Memory B cell (primary cell): ENCODE data around the gene HOTAIR.

Experiments used
- ATAC-seq: fragments of 150-1000 bp; cut with Tn5 transposase; 2 replicates; pipeline ENCODE4 v1.10.0; 2021; ENCODE audit warnings: low read depth, mild to moderate bottlenecking, moderate library complexity
- DNase-seq, 2 donors: peaks; one replicate each; pipeline ENCODE4 v3.0.0; 2022; ENCODE audit warnings: low spot score in 2 of 2
- H3K27ac Mint-ChIP-seq: one replicate; pipeline ENCODE4 v1.8.0; 2022; ENCODE audit warnings: mild to moderate bottlenecking, moderate library complexity, mixed read lengths
- H3K27me3 Mint-ChIP-seq: one replicate; pipeline ENCODE4 v1.8.0; 2022; ENCODE audit warnings: mixed read lengths
- H3K36me3 Mint-ChIP-seq: one replicate; pipeline ENCODE4 v1.8.0; 2022; ENCODE audit warnings: mild to moderate bottlenecking, mixed read lengths
- H3K4me1 Mint-ChIP-seq: one replicate; pipeline ENCODE4 v1.8.0; 2022; ENCODE audit warnings: mixed read lengths
- H3K4me3 Mint-ChIP-seq: one replicate; pipeline ENCODE4 v1.8.0; 2022; ENCODE audit warnings: mild to moderate bottlenecking, moderate library complexity, mixed read lengths
- H3K9me3 Mint-ChIP-seq: one replicate; pipeline ENCODE4 v1.8.0; 2022; ENCODE audit warnings: mixed read lengths

HOTAIR gene

DNA sequence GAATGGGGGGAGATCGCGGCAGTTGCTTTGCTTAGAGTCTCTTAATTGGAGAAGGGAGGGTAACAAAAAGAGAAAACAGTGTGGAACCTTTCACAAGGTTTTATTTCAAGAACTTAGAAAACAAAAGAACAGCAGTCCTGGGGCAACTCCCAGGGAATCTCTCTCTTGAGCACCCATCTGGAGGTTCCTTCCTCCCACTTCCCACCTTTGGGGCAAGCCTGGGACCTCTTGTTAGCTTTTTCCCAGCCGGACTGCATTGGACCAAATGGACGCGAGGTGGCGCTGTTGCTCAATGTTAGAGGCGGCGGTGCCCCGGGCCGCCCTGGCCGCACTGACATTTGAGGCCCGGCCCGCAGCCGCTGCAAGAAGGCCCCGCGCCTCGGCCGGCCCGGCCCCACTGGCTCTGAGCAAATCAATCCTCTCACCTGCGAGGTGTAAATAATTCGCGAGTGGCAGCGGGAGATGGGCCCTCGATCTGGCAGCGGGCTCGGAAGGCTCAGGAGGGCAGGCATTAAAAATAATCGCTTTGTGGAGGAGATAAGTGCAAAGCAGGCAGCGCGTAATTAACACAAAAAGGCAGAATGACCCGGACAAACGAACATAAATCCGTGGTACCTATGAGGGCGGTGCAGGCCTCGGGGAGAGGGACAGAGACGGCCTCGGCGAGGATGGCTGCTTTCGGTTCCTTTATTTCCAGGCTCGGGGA is 31.3 kb upstream of the HOTAIR start:
- Mint-ChIP-seq H3K4me3 (peak overlapping the region; percentile 81), H3K27me3 (peaks cover 45% of the 10 kb centered on the region), H3K4me1 (peaks cover 14% of the 10 kb centered on the region), H3K36me3 (no peaks in the 10 kb centered on the region), H3K27ac (peak overlapping the region; percentile 65), H3K9me3 (no peaks in the 10 kb centered on the region)
- DNase-seq, result peak; percentile 85 to 94
- ATAC-seq, result peak; percentile 81

DNA sequence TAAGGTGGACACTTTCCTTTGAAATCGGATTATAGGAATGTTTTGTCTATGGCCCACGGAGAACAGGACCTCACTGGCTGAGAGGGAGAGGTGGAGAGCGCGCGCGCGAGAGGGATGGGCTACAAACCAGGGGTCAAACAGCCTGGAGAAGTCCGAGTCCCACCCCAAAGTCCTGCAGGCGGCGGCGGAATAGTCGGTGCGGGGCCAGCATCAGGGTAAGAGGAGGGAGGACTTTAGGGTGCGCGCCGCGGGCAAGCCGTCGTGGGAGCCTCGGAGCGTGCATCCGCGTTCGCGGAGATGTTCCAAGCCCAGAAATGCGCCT is 30.7 kb upstream of the HOTAIR start:
- no peak for ATAC-seq
- Mint-ChIP-seq H3K4me1 (peaks cover 13% of the 10 kb centered on the region), H3K36me3 (no peaks in the 10 kb centered on the region), H3K4me3 (no peak overlapping the region), H3K9me3 (no peaks in the 10 kb centered on the region), H3K27me3 (peaks cover 44% of the 10 kb centered on the region), H3K27ac (peak overlapping the region; percentile 65)
- DNase-seq, result no peak

DNA sequence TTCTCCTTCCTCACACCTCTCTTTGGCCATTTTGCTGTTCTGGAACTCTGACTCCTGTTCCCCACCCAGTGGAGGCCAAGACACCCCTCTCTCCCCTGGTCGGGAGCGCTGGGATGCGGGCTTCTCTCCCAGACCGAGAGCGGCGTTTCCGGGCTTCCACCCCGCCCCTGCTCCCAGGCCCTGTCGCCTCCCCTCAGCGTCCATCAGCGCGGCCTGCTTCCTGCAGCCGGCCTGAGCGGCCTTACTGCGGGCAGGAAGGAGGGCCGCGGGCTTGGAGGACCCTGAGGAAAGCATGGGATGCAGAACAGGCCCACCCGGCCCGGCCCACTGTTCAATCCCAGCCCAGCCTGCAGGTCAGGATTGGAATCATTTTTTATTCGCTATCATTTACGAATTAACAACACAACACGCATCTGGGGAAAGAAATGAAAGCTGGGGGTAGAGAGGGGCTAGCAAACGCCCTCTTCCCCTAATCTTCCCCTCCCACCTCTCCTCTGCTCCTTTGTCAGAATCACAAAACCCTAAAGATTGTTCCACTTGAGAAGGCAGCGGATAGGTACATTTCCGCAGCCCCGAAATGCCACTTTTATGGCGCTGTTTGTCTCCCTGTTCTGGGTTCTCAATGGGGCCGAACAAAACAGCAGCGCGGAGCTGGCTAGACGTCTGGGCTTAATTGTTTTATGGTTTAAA is 30.2 kb upstream of the HOTAIR start:
- Mint-ChIP-seq H3K27ac (peak overlapping the region; percentile 65), H3K4me1 (peaks cover 13% of the 10 kb centered on the region), H3K4me3 (no peak overlapping the region), H3K36me3 (no peaks in the 10 kb centered on the region), H3K27me3 (peaks cover 42% of the 10 kb centered on the region), H3K9me3 (no peaks in the 10 kb centered on the region)
- ATAC-seq (no peak), DNase-seq (no peak)

DNA sequence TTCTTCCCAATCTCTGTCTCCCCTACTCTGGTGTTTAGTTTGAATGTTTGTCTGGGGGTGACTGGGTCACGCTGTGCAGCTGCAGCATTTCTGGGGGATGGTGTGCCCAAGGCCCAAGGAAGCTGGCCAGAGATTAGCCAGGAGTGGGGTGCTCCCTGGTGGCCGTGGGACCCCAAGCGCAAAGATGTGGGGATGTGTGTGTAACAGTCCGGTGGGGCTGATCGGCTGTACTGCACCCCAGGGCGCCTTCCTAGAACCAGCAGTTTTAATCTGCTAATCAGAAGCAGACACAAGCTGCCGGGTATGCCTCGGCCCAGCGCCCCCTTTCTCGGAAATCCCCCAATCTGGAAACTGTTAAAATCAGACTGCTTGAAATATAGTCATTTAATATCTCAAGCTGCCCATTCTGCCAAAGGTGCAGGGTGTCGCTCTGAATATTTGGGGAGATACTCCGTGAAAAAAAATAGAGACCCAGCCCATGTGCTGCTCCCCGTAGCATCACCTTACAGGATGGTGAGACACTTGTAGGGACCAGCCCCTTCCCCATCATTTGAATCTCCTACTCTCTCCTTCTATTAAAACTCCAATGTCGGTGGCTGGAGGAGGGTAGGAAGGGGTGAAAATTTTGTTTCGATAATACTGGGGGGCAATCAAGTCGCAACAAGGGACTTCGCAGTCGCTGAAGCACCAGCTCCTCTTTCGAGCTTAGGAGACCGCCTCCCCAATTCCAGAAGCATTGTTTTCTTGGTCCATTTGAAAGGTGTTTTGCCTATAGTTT is 29.5 kb upstream of the HOTAIR start:
- no peak overlapping the region for H3K4me3 Mint-ChIP-seq
- DNase-seq, result no peak
- no peaks in the 10 kb centered on the region for H3K9me3 Mint-ChIP-seq
- H3K27me3 Mint-ChIP-seq, result peaks cover 36% of the 10 kb centered on the region
- H3K4me1 Mint-ChIP-seq, result peaks cover 9% of the 10 kb centered on the region
- no peaks in the 10 kb centered on the region for H3K36me3 Mint-ChIP-seq
- H3K27ac Mint-ChIP-seq, result no peak overlapping the region
- no peak for ATAC-seq

DNA sequence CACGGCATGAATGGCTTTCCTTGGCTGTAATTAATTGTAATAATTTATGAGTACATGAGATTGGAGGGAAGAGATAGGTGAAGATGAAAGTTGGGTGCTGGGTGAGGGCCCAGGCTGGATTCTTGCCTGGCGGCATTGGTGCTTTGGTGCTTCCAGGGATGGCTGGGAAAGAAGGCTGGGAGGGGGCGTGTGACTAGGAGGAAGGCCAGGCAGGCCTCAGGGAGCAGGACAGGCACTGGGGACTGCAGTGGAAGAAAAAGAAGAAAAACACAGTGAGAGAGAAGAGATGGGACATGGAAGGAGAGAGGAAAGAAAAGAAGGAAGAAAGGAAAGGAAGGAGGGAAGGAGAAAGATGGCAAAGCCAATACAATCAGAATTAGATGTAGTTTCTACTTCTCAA is 28.9 kb upstream of the HOTAIR start:
- H3K4me1 Mint-ChIP-seq, result peaks cover 7% of the 10 kb centered on the region
- no peaks in the 10 kb centered on the region for H3K9me3 Mint-ChIP-seq
- no peaks in the 10 kb centered on the region for H3K36me3 Mint-ChIP-seq
- DNase-seq, result no peak
- H3K27me3 Mint-ChIP-seq, result peaks cover 35% of the 10 kb centered on the region
- H3K4me3 Mint-ChIP-seq, result no peak overlapping the region
- no peak for ATAC-seq
- H3K27ac Mint-ChIP-seq, result no peak overlapping the region

DNA sequence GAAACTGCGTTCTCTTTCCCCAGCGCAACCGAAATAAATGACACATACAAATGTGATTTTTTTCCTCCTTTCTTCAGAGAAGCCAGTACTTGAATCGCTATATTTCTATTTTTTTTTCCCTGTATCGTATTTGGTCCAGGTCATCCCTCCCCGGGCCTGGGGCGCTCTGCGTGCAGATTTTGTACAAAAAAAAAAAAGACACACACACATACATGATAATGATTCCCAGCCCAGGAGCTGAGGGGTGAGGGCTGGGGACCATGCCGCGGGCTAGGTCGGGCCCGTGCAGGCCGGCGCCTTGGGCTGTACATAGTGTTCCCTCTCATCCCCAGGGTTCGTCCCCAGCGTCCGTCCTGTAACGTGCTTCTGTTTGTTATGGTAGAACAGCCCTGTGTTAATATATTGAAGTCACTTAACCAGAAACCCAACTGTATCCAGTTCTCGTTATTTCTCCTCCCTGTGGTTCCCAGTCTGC is 28.2 kb upstream of the HOTAIR start:
- H3K36me3 Mint-ChIP-seq, result no peaks in the 10 kb centered on the region
- DNase-seq (no peak), ATAC-seq (no peak)
- H3K27ac Mint-ChIP-seq, result no peak overlapping the region
- H3K4me1 Mint-ChIP-seq, result peaks cover 7% of the 10 kb centered on the region
- H3K9me3 Mint-ChIP-seq, result no peaks in the 10 kb centered on the region
- H3K27me3 Mint-ChIP-seq, result peaks cover 40% of the 10 kb centered on the region
- no peak overlapping the region for H3K4me3 Mint-ChIP-seq

DNA sequence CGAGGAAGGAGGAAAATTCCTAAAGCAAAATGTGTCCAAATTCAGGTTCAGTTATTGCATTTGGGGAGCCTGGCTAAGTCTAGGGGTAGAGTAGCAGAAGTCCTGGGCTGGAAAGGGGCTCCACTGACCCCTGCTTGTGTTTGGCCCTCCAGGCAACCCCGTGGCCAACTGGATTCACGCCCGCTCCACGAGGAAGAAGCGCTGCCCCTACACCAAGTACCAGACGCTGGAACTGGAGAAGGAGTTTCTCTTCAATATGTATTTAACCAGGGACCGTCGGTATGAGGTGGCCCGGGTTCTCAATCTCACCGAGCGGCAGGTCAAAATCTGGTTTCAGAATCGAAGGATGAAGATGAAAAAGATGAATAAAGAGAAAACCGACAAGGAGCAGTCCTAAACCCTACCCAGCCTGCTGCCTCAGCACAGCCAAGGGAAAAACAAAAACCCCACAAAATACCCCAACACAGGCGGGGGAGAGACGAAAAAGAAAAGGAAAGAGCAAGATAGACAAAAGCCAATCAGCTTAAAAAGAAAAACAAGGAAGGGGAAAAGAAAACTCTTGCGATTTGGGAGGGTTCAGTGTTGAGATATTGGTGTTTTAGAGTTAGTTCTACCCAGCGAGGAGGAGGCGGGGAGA is 27.6 kb upstream of the HOTAIR start:
- H3K4me1 Mint-ChIP-seq, result peaks cover 10% of the 10 kb centered on the region
- no peaks in the 10 kb centered on the region for H3K9me3 Mint-ChIP-seq
- H3K4me3 Mint-ChIP-seq, result no peak overlapping the region
- ATAC-seq (no peak), DNase-seq (no peak)
- H3K27ac Mint-ChIP-seq, result no peak overlapping the region
- H3K36me3 Mint-ChIP-seq, result no peaks in the 10 kb centered on the region
- peaks cover 39% of the 10 kb centered on the region for H3K27me3 Mint-ChIP-seq

DNA sequence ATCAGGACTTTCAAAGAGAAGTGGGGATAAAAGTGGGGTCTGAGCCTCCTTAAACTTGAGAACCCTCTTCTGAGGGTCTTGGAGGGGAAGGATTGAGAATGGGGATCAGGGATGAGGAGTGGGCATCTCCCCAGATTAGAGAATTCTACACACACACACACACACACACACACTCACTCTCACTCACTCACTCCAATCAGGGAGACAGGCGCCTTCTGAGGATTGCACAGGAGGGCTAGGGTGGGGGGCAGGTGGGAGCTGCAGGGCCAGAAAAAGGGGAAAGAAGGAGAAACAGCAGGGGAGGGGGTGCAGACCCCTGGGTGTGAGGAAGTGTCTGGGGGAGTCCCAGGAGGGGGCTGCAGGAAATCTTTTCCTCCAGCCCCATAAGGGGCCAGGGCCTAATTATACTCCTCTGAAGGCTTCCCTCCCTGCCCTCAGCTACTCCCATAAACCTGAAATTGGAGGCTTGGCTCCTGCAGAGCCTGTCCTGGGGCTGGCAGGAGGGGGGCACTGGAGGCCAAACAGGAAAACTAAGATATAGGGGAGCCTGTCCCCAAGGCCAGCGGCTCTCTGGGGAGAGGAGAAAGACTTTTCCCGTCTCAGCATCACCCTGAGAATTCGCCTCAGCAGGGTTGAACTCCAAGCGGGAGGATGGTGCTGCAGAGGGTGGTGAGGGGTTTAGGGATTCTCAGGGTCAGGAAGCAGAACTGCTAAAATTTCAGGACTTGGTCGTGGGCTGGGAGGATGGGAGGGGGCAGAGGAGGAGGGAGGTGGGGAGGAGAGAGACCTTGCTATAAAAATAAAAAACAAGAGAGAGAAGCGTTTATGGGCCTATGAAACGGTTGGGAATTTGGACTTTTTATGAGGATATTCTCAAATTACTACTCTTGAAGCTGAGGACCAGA is 26.8 kb upstream of the HOTAIR start:
- H3K36me3 Mint-ChIP-seq, result no peaks in the 10 kb centered on the region
- DNase-seq, result no peak
- peak overlapping the region; percentile 52 for H3K27ac Mint-ChIP-seq
- H3K27me3 Mint-ChIP-seq, result peaks cover 41% of the 10 kb centered on the region
- H3K4me3 Mint-ChIP-seq, result no peak overlapping the region
- peaks cover 12% of the 10 kb centered on the region for H3K4me1 Mint-ChIP-seq
- ATAC-seq, result no peak
- no peaks in the 10 kb centered on the region for H3K9me3 Mint-ChIP-seq

DNA sequence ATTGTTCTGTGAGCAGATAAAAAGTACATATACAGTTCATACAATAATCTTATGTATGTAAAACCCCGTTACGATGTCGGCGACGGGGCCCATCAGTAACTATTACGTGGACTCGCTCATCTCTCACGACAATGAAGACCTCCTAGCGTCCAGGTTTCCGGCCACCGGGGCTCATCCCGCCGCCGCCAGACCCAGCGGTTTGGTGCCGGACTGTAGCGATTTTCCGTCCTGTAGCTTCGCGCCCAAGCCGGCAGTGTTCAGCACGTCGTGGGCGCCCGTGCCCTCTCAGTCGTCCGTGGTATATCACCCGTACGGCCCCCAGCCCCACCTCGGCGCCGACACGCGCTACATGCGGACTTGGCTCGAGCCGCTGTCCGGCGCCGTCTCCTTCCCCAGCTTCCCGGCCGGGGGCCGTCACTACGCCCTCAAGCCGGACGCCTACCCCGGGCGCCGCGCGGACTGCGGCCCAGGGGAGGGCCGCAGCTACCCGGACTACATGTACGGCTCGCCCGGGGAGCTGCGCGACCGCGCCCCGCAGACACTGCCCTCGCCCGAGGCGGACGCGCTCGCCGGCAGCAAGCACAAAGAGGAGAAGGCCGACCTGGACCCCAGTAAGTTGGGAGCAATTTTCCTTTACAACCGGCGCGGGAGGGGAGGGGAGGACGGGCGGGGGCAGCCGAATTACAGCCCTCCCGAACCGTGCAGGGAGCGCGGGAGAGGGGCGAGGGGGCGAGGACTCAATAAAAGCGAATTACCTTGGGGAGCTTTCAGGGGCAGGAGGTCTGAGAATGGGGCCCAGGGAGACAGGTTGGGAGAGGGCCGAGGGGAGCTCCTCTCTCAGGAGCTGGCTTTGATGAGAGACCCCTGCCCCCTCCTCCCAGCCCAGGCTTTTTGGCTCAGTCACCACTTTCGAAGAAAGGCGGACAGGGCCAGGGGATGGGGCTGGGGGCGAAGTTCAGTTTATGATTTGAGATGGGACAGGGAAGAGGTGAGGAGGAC is 25.7 kb upstream of the HOTAIR start, which contains the start of gene HOXC9:
HOXC9 (plus strand) TSS at position 46 of the 999 bp plus-strand sequence; CDS start at position 74, 28 bp downstream.
- H3K4me3 Mint-ChIP-seq, result no peak within 1 kb of the TSS

DNA sequence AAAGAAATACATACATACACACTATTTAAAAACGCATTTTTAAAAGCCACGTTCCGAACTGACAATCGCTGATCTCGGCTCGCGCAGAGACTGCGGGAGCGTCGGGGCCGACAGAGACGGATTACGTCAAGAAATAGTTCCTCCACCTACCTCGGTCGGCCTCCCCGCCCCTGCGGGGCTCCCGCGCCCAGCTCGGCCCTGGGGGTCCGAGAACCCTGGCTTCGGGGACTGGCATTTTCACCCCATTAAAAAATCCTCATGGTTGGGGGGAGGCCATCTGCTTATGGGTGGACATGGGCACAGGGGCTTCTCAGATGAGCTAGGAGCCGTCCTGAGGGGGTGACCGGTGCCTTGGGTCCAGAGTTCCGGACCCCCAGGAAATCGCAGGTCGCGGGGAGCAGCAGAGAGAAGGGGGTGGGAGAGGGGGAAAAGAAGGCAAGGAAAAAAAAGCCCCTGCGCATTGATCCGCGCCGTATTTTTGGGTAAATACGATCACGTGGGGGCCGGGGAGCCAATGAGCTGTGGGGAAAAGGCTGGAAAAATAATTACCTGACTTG is 24.9 kb upstream of the HOTAIR start:
- DNase-seq, result no peak
- peaks cover 19% of the 10 kb centered on the region for H3K4me1 Mint-ChIP-seq
- H3K27me3 Mint-ChIP-seq, result peaks cover 40% of the 10 kb centered on the region
- H3K4me3 Mint-ChIP-seq, result no peak overlapping the region
- no peak for ATAC-seq
- H3K27ac Mint-ChIP-seq, result no peak overlapping the region
- no peaks in the 10 kb centered on the region for H3K36me3 Mint-ChIP-seq
- H3K9me3 Mint-ChIP-seq, result no peaks in the 10 kb centered on the region

More for the DNA sequence above, 25.7 kb upstream of the HOTAIR start, which contains the start of gene HOXC9:
- no peak within 1 kb of the TSS for H3K27ac Mint-ChIP-seq
- no peak for DNase-seq
- H3K9me3 Mint-ChIP-seq, result no peaks in the 10 kb centered on the region
- H3K27me3 Mint-ChIP-seq, result peaks cover 43% of the 10 kb centered on the region
- no peaks in the 10 kb centered on the region for H3K36me3 Mint-ChIP-seq
- peaks cover 13% of the 10 kb centered on the region for H3K4me1 Mint-ChIP-seq
- ATAC-seq, result no peak

DNA sequence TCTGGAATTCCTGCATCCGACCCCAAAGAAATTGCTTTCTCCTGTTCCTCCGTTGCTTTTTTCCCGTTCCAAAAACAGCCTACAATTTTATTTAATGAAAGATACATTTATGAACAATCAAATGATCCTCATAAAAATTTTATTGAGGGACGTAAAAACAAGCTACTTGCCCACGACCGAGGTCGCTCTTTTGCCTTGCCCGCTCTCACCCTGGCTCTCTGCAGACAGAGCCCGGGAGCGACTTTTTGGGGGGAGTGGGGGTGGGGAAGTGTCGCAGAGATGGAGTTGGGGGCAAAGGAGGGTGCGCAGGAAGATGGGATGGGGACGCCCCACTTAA is 24.1 kb upstream of the HOTAIR start:
- Mint-ChIP-seq H3K36me3 (no peaks in the 10 kb centered on the region), H3K4me3 (no peak overlapping the region), H3K4me1 (peaks cover 19% of the 10 kb centered on the region), H3K9me3 (no peaks in the 10 kb centered on the region), H3K27me3 (peaks cover 44% of the 10 kb centered on the region), H3K27ac (no peak overlapping the region)
- no peak for DNase-seq
- no peak for ATAC-seq
